GM18498 (cell line): ENCODE measurements around the gene WDR31.
"Not testable (repeated sequence)": the region's sequence is repeated elsewhere in the genome, so short reads cannot be mapped to it uniquely, and the experiment has no call there.

ENCODE experiments used
- ATAC-seq: cut with Tn5 transposase; IDR thresholded peaks from one replicate; pipeline ENCODE4 v1.9.1; 2021; ENCODE audit warnings: mild to moderate bottlenecking, moderate library complexity; ENCODE audit not compliant: unreplicated experiment

Gene WDR31

GRCh38 chr9:113368982-113369854 lies 29.1 kb upstream of the WDR31 start:
- ATAC-seq = no peak

- no peak for ATAC-seq
These were observed 28.4 kb upstream of the WDR31 start for GRCh38 chr9:113368348-113368981.

- ATAC-seq = not testable (repeated sequence)
These were observed 25.6 kb upstream of the WDR31 start for GRCh38 chr9:113365652-113366051.

- ATAC-seq = no peak
These were observed 24.9 kb upstream of the WDR31 start for GRCh38 chr9:113364951-113365350.

- no peak for ATAC-seq
These were observed 23.3 kb upstream of the WDR31 start for GRCh38 chr9:113363336-113363735.

- ATAC-seq = no peak
These were observed 21.4 kb upstream of the WDR31 start for GRCh38 chr9:113361304-113362018.

GRCh38 chr9:113360242-113360842 lies 20.3 kb upstream of the WDR31 start:
- ATAC-seq = no peak

- ATAC-seq = no peak
These were observed 19.3 kb upstream of the WDR31 start for GRCh38 chr9:113359385-113359784.

- ATAC-seq = no peak
These were observed 16.7 kb upstream of the WDR31 start for GRCh38 chr9:113356686-113357292.

GRCh38 chr9:113355040-113355596 lies 15.0 kb upstream of the WDR31 start:
- ATAC-seq = no peak

GRCh38 chr9:113352411-113352810 lies 12.3 kb upstream of the WDR31 start:
- no peak for ATAC-seq

- no peak for ATAC-seq
These were observed 11.9 kb upstream of the WDR31 start for GRCh38 chr9:113352006-113352405.

GRCh38 chr9:113350937-113351336 lies 10.9 kb upstream of the WDR31 start:
- ATAC-seq = no peak

GRCh38 chr9:113350107-113350661 lies 10.1 kb upstream of the WDR31 start:
- ATAC-seq = no peak

GRCh38 chr9:113349445-113350094 lies 9.5 kb upstream of the WDR31 start, which contains the start of gene BSPRY:
TSS of gene BSPRY (plus strand) at chr9:113349541. CDS start at chr9:113349580, 39 bp downstream.
- ATAC-seq = peak; percentile 54

GRCh38 chr9:113349066-113349444 lies 9.0 kb upstream of the WDR31 start:
- ATAC-seq = no peak

- ATAC-seq = no peak
These were observed 8.4 kb upstream of the WDR31 start for GRCh38 chr9:113348437-113348836.

- no peak for ATAC-seq
These were observed 5.6 kb upstream of the WDR31 start for GRCh38 chr9:113345671-113346070.

GRCh38 chr9:113345190-113345589 lies 5.1 kb upstream of the WDR31 start:
- ATAC-seq = no peak
